B cell (primary cell): ENCODE results near the gene DYRK4.

Source experiments
- EZH2 ChIP-seq: IDR thresholded peaks from 2 replicates; pipeline ENCODE4 v1.6.1; 2012; ENCODE audit warnings: borderline replicate concordance, low read depth, mild to moderate bottlenecking, moderate library complexity, low read length; ENCODE audit not compliant: insufficient read depth, poor library complexity, severe bottlenecking
- TF ChIP-seq, protein P1 (sequence below): fragments of 200-600 bp; IDR thresholded peaks from one replicate; pipeline ENCODE4 v1.8.0; 2022; ENCODE audit warnings: antibody characterized with exemption, mild to moderate bottlenecking

DNA sequence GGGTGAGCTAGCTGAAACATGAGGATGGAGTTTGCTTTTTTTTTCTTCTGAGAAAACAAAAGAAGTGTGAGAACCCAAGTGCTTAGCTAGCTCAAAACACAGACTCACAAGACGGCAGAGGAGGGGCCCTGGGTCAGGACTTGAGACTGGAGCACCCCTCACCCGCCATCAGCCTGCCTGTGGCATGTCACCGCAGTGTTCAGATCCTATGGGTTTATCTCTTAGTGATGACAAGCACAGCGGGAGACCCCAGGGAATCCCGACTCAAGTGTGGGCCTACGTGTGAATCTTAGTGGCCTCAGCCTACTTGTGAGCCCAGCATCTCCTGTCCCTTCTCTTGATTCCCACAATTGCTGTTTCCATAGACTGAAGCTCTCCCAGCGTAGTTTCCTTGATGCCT is 22.9 kb downstream of the DYRK4 start:
- TF ChIP-seq, protein P1, sequence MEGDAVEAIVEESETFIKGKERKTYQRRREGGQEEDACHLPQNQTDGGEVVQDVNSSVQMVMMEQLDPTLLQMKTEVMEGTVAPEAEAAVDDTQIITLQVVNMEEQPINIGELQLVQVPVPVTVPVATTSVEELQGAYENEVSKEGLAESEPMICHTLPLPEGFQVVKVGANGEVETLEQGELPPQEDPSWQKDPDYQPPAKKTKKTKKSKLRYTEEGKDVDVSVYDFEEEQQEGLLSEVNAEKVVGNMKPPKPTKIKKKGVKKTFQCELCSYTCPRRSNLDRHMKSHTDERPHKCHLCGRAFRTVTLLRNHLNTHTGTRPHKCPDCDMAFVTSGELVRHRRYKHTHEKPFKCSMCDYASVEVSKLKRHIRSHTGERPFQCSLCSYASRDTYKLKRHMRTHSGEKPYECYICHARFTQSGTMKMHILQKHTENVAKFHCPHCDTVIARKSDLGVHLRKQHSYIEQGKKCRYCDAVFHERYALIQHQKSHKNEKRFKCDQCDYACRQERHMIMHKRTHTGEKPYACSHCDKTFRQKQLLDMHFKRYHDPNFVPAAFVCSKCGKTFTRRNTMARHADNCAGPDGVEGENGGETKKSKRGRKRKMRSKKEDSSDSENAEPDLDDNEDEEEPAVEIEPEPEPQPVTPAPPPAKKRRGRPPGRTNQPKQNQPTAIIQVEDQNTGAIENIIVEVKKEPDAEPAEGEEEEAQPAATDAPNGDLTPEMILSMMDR: no peak
- TF ChIP-seq EZH2: no peak
